GM12891 (cell line): ENCODE measurements around the gene NCOA4.

Experiments
- PAX5 ChIP-seq: IDR thresholded peaks from 2 replicates; pipeline ENCODE4 v1.6.1; 2011; ENCODE audit warnings: low read length, moderate library complexity, mild to moderate bottlenecking; ENCODE audit not compliant: insufficient read depth, severe bottlenecking
- POLR2A ChIP-seq: IDR thresholded peaks from 2 replicates; pipeline ENCODE4 v1.6.1; 2011; ENCODE audit warnings: low read depth, low read length, control low read depth
- POLR2AphosphoS5 ChIP-seq: IDR thresholded peaks from 2 replicates; pipeline ENCODE4 v1.6.1; 2011; ENCODE audit warnings: low read depth, low read length, control low read depth
- POU2F2 ChIP-seq: IDR thresholded peaks from 2 replicates; pipeline ENCODE4 v1.6.1; 2011; ENCODE audit warnings: low read depth, mild to moderate bottlenecking, control low read depth, low read length, moderate library complexity
- SPI1 ChIP-seq: IDR thresholded peaks from 2 replicates; pipeline ENCODE4 v1.6.1; 2011; ENCODE audit warnings: low read depth, low read length, control low read depth
- TAF1 ChIP-seq: IDR thresholded peaks from 2 replicates; pipeline ENCODE4 v1.6.1; 2011; ENCODE audit warnings: low read depth, low read length, control low read depth

GRCh38 chr10:46052057-46052790 is 21.8 kb upstream of the NCOA4 start:
- TF ChIP-seq TAF1 (no peak), POLR2A (no peak), PAX5 (no peak), POLR2AphosphoS5 (no peak), SPI1 (no peak), POU2F2 (no peak)
